Measurements from ENCODE around the gene PACSIN3. TPM values are rescaled to one million over a fixed set of nuclear protein-coding genes. Genes with fewer than 3 reads are reported as not detected.

The PACSIN3 gene
- polyA plus RNA-seq, 1 donor (not counting 4 experiments of a cell fraction or from before 2014, with no cell fraction given): 28.1 TPM

DNA sequence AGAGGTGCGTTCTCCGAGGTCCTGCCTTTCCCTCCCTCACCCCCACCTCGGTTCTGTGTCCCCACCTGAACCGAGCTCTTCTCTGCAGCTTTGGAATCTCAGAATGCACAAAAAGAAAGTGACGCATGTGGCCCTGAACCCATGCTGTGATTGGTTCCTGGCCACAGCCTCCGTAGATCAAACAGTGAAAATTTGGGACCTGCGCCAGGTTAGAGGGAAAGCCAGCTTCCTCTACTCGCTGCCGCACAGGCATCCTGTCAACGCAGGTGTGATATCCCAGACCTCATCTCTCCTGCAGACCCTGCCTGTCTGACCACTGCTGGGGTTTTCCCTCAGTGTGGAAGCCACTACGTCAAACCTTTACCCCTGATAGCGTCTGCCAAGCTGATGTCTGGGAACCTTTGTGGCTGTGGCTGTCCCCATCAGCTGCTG lies 48.5 kb upstream of the PACSIN3 start:
- dilution Hi-C loops (cut with MboI; ENCODE audit: extremely low pct_ligation_motif_present, low sequenced_read_pairs): no loop called here
- Histone ChIP-seq H3K4me2 (ENCODE audit: control insufficient read depth, extremely low read depth, insufficient read depth, low read depth, low read length) (no peak overlapping the region), H3K4me1 (ENCODE audit: control insufficient read depth, extremely low read depth, insufficient read depth, low read length) (peaks cover 7% of the 10 kb centered on the region)

DNA sequence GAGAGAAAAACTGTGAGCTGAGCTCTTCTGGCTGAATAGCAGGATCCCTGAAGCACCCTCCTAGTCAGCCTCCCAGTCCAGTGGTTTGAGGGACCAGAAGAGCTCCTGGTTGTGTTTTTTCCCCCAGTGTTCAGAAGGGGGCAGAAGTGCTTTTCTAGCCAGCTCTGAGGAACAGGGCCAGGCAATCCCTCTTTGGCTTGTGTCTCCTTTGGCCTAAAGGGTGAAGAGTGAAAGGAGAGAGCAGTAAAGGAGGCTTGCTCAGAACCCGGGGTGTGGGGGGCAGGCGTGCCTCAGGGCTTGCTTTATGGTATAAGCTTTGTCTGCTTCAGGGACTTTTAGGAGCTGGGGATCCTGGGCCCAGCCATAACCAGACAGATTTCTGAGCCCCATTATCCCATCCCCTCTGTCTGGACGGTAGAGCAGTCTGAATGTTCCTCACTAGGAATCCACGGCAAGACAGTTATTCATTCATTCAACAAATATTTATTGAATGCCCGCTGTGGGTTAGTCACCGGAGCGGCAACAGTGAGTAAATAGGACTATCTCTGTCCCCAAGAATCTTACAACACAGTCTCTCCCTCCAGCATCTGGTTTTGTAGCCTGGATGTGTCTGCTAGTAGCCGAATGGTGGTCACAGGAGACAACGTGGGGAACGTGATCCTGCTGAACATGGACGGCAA lies 47.9 kb upstream of the PACSIN3 start:
- Histone ChIP-seq H3K79me2 (ENCODE audit: control insufficient read depth, insufficient read depth, low read length) (no peaks in the 10 kb centered on the region), H2AFZ (ENCODE audit: control insufficient read depth, low read length) (no peak overlapping the region), H3K9me3 (ENCODE audit: control insufficient read depth, low read depth, low read length) (no peaks in the 10 kb centered on the region), H3K27me3 (ENCODE audit: control insufficient read depth, extremely low read depth, insufficient read depth, low read length) (no peaks in the 10 kb centered on the region), H3K4me1 (ENCODE audit: control insufficient read depth, extremely low read depth, insufficient read depth, low read length) (peaks cover 7% of the 10 kb centered on the region), H3K9me1 (ENCODE audit: control insufficient read depth, extremely low read depth, insufficient read depth, low read length) (no peaks in the 10 kb centered on the region), H3K4me3 (ENCODE audit: control insufficient read depth in 2 of 3, extremely low read depth in 1 of 3, insufficient read depth in 2 of 3, low read depth in 1 of 3, low read length in 3 of 3) (no peak overlapping the region), H3K4me2 (ENCODE audit: control insufficient read depth, extremely low read depth, insufficient read depth, low read depth, low read length) (no peak overlapping the region), H3K27ac (ENCODE audit: control insufficient read depth, insufficient read depth, low read length) (no peak overlapping the region), H3K9ac (ENCODE audit: control insufficient read depth, extremely low read depth, insufficient read depth, low read length) (no peak overlapping the region), H3K36me3 (ENCODE audit: control insufficient read depth in 2 of 2, extremely low read depth in 1 of 2, insufficient read depth in 2 of 2, low read length in 2 of 2) (peaks cover 16 to 32% of the 10 kb centered on the region in 2 experiments), H4K20me1 (ENCODE audit: control insufficient read depth, extremely low read depth, insufficient read depth, low read length) (no peaks in the 10 kb centered on the region)
- no peak for FAIRE-seq
- DNase-seq (ENCODE audit: low read depth, low spot score): no peak
- dilution Hi-C loops (cut with MboI; ENCODE audit: extremely low pct_ligation_motif_present, low sequenced_read_pairs): no loop called here
- TF ChIP-seq, protein P1, sequence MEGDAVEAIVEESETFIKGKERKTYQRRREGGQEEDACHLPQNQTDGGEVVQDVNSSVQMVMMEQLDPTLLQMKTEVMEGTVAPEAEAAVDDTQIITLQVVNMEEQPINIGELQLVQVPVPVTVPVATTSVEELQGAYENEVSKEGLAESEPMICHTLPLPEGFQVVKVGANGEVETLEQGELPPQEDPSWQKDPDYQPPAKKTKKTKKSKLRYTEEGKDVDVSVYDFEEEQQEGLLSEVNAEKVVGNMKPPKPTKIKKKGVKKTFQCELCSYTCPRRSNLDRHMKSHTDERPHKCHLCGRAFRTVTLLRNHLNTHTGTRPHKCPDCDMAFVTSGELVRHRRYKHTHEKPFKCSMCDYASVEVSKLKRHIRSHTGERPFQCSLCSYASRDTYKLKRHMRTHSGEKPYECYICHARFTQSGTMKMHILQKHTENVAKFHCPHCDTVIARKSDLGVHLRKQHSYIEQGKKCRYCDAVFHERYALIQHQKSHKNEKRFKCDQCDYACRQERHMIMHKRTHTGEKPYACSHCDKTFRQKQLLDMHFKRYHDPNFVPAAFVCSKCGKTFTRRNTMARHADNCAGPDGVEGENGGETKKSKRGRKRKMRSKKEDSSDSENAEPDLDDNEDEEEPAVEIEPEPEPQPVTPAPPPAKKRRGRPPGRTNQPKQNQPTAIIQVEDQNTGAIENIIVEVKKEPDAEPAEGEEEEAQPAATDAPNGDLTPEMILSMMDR (optimal IDR thresholded peaks at IDR 0.05 in 1 of 3, IDR thresholded peaks at IDR 0.05 in 1 of 3, conservative IDR thresholded peaks at IDR 0.05 in 1 of 3; ENCODE audit: extremely low read depth in 1 of 3, insufficient read depth in 2 of 3, low read length in 3 of 3): peak in 2 of 3 experiments; percentile 20 to 39
- no peak for TF ChIP-seq EZH2 (IDR thresholded peaks at IDR 0.05; ENCODE audit: low read length)

More for the DNA sequence above, 48.5 kb upstream of the PACSIN3 start:
- Histone ChIP-seq H3K36me3 (ENCODE audit: control insufficient read depth in 2 of 2, extremely low read depth in 1 of 2, insufficient read depth in 2 of 2, low read length in 2 of 2) (peaks cover 17 to 33% of the 10 kb centered on the region in 2 experiments), H3K27me3 (ENCODE audit: control insufficient read depth, extremely low read depth, insufficient read depth, low read length) (no peaks in the 10 kb centered on the region), H3K9me1 (ENCODE audit: control insufficient read depth, extremely low read depth, insufficient read depth, low read length) (no peaks in the 10 kb centered on the region), H3K27ac (ENCODE audit: control insufficient read depth, insufficient read depth, low read length) (no peak overlapping the region), H3K4me3 (ENCODE audit: control insufficient read depth in 2 of 3, extremely low read depth in 1 of 3, insufficient read depth in 2 of 3, low read depth in 1 of 3, low read length in 3 of 3) (no peak overlapping the region), H3K79me2 (ENCODE audit: control insufficient read depth, insufficient read depth, low read length) (no peaks in the 10 kb centered on the region), H3K9me3 (ENCODE audit: control insufficient read depth, low read depth, low read length) (no peaks in the 10 kb centered on the region), H4K20me1 (ENCODE audit: control insufficient read depth, extremely low read depth, insufficient read depth, low read length) (no peaks in the 10 kb centered on the region), H3K9ac (ENCODE audit: control insufficient read depth, extremely low read depth, insufficient read depth, low read length) (no peak overlapping the region), H2AFZ (ENCODE audit: control insufficient read depth, low read length) (no peak overlapping the region)
- no peak for FAIRE-seq
- DNase-seq (ENCODE audit: low read depth, low spot score): no peak
- TF ChIP-seq, protein P1 (optimal IDR thresholded peaks at IDR 0.05 in 1 of 3, IDR thresholded peaks at IDR 0.05 in 1 of 3, conservative IDR thresholded peaks at IDR 0.05 in 1 of 3; ENCODE audit: extremely low read depth in 1 of 3, insufficient read depth in 2 of 3, low read length in 3 of 3): no peak
- no peak for TF ChIP-seq EZH2 (IDR thresholded peaks at IDR 0.05; ENCODE audit: low read length)
